Measurements from ENCODE around the gene HS2ST1.
"Not testable (repeated sequence)": the region's sequence is repeated elsewhere in the genome, so short reads cannot be mapped to it uniquely, and the experiment has no call there.

GRCh38 chr1:87027561-87027960 lies 113.1 kb downstream of the HS2ST1 start:
- TF ChIP-seq CTCF, POLR2A (IDR thresholded peaks at IDR 0.05): not testable (repeated sequence)
